Lower leg skin (tissue), 4 donors: ENCODE measurements around the gene YTHDF1. TPM values are rescaled to one million over a fixed set of nuclear protein-coding genes. Genes with fewer than 3 reads are reported as not detected.

ENCODE experiments used
- DNase-seq, 2 donors: peaks; one replicate each; pipeline ENCODE4 v3.0.0-alpha.2; 2019; ENCODE audit warnings: low spot score in 2 of 2
- H3K4me3 ChIP-seq: fragments of 200-600 bp; sonication (generic); 2 replicates; pipeline ENCODE4 v1.5.1; 2017; ENCODE audit warnings: mild to moderate bottlenecking, low read depth; ENCODE audit not compliant: poor library complexity, severe bottlenecking
- POLR2A ChIP-seq, 2 donors: fragments of 450-650 bp; IDR thresholded peaks; one replicate each; pipeline ENCODE4 v1.6.1; 2016 to 2017; ENCODE audit warnings: antibody characterized with exemption in 2 of 2, mild to moderate bottlenecking in 1 of 2, moderate library complexity in 1 of 2
- WGBS, 2 donors: methylation state at CpG; one replicate each; pipeline ENCODE4 v1.1.5; 2018; 5-methylcytosine and 5-hydroxymethylcytosine counted together
- intact Hi-C: fragments of 100-400 bp; cut with DNase I; formaldehyde crosslinking; loops from one replicate; pipeline ENCODE4 v1.15.0; 2023; ENCODE audit warnings: low total_unique reads
- total RNA-seq, 4 donors: library from RNA; depleted of rRNA; stranded (reverse); fragments of >200 nt; gene quantifications; one replicate each; pipeline ENCODE4 v1.1.0, GENCODE V29; 2016
- TF ChIP-seq, protein P1 (sequence below), 3 donors: fragments of 450-650 bp; IDR thresholded peaks; one replicate each; pipeline ENCODE4 v1.5.1; 2016; ENCODE audit warnings: antibody characterized with exemption in 3 of 3, mild to moderate bottlenecking in 3 of 3, moderate library complexity in 2 of 3

Gene YTHDF1
- total RNA-seq, 4 donors from 2014 or later = 28.1 to 32.2 (median 30.6) TPM

DNA sequence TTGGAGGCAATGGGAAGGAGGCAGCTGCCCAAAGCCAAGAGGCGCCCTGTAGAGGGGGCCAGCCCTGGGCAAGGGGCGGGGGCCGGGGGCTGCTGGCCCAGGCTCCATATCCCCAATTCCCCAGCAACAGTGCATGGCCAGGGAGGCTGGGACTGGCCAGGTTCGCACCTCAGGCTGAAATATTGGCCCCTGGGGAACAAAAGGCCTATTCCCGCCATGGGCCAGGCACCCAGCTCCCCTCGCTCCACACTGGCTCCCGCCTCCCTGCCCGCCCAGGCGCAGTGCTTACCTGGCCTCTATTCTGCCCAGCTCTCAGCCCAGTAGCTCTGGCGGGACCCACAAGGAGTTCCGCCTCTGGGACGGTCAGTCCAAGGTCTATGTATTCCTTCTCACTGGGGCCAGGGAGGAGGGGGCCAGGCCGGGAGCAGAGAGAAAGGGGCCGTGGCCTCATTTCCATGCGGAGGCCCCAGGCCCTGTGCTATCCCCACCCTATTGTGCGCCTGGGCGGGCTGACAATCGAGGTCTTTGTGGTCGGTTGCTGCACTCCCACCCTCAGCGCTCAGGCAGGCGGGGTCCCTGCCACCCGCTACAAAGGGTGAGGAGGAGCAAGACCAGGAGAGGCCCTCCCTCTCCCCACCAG lies 42.3 kb downstream of the YTHDF1 start:
- 15 to 38% methylated on average over 11 to 15 of the region's 22 CpGs for WGBS, 2 donors
- intact Hi-C loops = no loop called here

DNA sequence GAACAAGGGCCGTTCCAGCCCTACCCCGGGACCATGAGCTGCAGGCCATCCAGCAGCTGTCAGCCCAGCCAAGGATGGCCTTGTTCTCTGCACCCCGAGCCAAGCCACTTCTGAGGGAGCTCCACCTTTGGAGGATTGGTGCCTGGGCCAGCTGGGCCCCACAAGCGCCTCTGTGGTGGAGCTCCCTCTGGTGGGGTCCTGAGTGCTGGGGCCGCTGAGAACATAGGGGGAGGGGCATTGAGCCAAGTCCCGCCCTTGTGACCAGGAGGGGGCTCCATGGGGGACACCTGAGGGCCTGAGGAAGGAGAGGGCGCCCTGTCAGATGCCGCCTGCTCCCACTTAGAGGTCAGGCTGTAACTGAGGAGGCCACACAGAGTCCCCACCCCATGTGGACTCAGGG lies 43.2 kb downstream of the YTHDF1 start:
- WGBS, 2 donors = 42 to 48% methylated on average over 4 to 7 of the region's 8 CpGs
- intact Hi-C loops = no loop called here
- TF ChIP-seq POLR2A (IDR thresholded peaks at IDR 0.05) = no peak
- TF ChIP-seq, protein P1, sequence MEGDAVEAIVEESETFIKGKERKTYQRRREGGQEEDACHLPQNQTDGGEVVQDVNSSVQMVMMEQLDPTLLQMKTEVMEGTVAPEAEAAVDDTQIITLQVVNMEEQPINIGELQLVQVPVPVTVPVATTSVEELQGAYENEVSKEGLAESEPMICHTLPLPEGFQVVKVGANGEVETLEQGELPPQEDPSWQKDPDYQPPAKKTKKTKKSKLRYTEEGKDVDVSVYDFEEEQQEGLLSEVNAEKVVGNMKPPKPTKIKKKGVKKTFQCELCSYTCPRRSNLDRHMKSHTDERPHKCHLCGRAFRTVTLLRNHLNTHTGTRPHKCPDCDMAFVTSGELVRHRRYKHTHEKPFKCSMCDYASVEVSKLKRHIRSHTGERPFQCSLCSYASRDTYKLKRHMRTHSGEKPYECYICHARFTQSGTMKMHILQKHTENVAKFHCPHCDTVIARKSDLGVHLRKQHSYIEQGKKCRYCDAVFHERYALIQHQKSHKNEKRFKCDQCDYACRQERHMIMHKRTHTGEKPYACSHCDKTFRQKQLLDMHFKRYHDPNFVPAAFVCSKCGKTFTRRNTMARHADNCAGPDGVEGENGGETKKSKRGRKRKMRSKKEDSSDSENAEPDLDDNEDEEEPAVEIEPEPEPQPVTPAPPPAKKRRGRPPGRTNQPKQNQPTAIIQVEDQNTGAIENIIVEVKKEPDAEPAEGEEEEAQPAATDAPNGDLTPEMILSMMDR (IDR thresholded peaks at IDR 0.05) = no peak
- no peak overlapping the region for H3K4me3 ChIP-seq
- DNase-seq = no peak

More for the DNA sequence above, 42.3 kb downstream of the YTHDF1 start:
- no peak overlapping the region for H3K4me3 ChIP-seq
- no peak for TF ChIP-seq POLR2A (IDR thresholded peaks at IDR 0.05)
- TF ChIP-seq, protein P1 (IDR thresholded peaks at IDR 0.05) = no peak
- no peak for DNase-seq

DNA sequence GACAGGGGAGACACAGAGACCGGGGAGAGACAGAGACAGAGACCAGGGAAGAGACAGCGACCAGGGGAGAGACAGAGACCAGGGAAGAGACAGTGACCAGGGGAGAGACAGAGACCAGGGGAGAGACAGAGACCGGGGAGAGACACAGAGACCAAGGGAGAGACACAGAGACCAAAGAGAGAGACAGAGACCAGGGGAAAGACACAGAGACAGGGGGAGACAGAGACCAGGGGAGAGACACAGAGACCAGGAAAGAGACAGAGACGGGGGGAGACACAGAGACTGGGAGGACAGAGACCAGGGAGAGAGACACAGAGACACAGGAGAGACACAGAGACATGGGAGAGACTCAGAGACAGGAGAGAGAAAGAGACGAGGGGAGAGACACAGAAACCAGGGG lies 43.9 kb downstream of the YTHDF1 start:
- no peak overlapping the region for H3K4me3 ChIP-seq
- no peak for DNase-seq
- intact Hi-C loops = no loop called here
- 72 to 80% methylated on average over 5 of the region's 5 CpGs for whole genome bisulfite sequencing, 2 donors
- no peak for TF ChIP-seq POLR2A (IDR thresholded peaks at IDR 0.05)
- TF ChIP-seq, protein P1 (IDR thresholded peaks at IDR 0.05) = peak in 1 of 3 donors; percentile 9

DNA sequence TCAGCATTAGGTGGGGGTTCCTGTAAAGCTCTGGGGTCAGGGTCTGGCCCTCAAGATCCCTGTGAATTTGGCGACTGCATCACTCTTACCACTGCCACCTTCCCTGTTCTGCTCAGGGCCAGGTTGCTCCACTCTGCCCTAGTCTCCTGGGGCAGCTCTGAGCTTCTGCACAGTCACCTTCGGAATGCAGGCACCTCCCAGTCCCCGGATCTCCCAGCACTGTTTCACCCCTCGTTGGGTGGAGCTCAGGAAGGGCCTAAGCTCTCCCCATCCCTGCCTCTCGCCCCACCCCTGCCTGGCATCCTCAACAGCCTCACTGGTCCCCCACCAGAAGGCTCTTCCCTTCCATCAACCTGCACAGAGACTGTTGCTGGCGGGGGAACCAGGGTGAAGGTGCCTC lies 46.2 kb downstream of the YTHDF1 start:
- DNase-seq = no peak
- TF ChIP-seq, protein P1 (IDR thresholded peaks at IDR 0.05) = no peak
- WGBS, 2 donors = 36 to 41% methylated on average over 6 of the region's 6 CpGs
- intact Hi-C loops = no loop called here
- H3K4me3 ChIP-seq = no peak overlapping the region

DNA sequence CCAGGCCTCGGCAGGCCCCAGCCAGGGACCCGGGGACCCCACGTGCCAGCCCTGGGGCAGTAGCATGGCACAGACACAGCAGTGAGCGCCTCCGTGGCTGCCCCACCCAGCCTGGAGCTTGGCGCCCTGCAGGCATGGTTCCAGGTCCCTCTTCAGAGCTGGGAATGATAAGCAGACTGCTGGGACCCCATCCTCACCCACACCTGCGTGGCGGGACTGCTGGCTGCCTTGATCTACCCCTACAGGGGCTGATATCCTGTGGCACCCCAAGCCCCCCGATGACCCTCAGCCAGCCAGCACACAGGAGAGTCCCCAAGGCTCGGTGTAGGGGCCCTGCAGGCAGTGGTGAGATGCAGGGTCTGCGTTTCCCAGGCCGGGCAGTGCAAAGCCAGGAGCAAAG lies 47.1 kb downstream of the YTHDF1 start:
- DNase-seq = no peak
- TF ChIP-seq, protein P1 (IDR thresholded peaks at IDR 0.05) = no peak
- no peak for TF ChIP-seq POLR2A (IDR thresholded peaks at IDR 0.05)
- no peak overlapping the region for H3K4me3 ChIP-seq
- intact Hi-C loops = no loop called here
- WGBS, 2 donors = 42 to 51% methylated on average over 7 to 8 of the region's 12 CpGs
